Measurements from ENCODE around the gene PIK3CD. TPM values are rescaled to one million over a fixed set of nuclear protein-coding genes. Genes with fewer than 3 reads are reported as not detected.
A peak's percentile ranks its signal among the peaks of the same experiment; 100 is the strongest.

PIK3CD gene
- total RNA-seq, 1 experiment from 2014 or later: 2.6 TPM

DNA sequence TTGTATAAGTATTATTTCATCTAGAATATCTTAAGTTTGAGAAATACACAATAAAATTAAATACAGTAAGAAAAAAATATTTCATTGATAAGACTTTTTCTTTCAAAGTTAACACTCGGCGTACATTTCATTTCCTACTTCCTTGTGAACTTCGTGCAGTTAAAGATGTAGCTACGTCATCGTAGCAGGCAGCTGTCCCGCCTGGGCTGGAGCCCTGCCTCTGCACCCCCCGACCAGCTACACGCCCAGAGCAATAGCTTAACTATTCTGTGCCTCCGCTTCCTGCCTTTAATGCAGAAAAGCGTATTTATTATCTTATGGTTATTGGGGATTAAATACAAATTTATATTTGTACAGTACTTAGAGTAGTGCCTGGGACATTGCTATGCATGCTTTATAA is 118.8 kb downstream of the PIK3CD start:
- H3K4me3 Mint-ChIP-seq (ENCODE audit: low read depth, unreplicated experiment): no peak overlapping the region
- CTCF ChIA-PET: no interaction called here
- intact Hi-C loops (cut with micrococcal nuclease; ENCODE audit: unreplicated experiment): no loop called here
- BruUV-seq (replicated peaks): no TSS peak
- H3K4me1 Mint-ChIP-seq (ENCODE audit: low read depth, unreplicated experiment): no peaks in the 10 kb centered on the region
- H3K9me3 Mint-ChIP-seq (ENCODE audit: low read depth, unreplicated experiment): no peaks in the 10 kb centered on the region
- DNase-seq: peak; percentile 15
- H3K27me3 Mint-ChIP-seq (ENCODE audit: unreplicated experiment): no peaks in the 10 kb centered on the region
- H3K36me3 Mint-ChIP-seq (ENCODE audit: insufficient read depth, unreplicated experiment): no peaks in the 10 kb centered on the region
- no peak overlapping the region for H3K27ac Mint-ChIP-seq (ENCODE audit: unreplicated experiment)
- TF ChIP-seq, protein P1, sequence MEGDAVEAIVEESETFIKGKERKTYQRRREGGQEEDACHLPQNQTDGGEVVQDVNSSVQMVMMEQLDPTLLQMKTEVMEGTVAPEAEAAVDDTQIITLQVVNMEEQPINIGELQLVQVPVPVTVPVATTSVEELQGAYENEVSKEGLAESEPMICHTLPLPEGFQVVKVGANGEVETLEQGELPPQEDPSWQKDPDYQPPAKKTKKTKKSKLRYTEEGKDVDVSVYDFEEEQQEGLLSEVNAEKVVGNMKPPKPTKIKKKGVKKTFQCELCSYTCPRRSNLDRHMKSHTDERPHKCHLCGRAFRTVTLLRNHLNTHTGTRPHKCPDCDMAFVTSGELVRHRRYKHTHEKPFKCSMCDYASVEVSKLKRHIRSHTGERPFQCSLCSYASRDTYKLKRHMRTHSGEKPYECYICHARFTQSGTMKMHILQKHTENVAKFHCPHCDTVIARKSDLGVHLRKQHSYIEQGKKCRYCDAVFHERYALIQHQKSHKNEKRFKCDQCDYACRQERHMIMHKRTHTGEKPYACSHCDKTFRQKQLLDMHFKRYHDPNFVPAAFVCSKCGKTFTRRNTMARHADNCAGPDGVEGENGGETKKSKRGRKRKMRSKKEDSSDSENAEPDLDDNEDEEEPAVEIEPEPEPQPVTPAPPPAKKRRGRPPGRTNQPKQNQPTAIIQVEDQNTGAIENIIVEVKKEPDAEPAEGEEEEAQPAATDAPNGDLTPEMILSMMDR (IDR thresholded peaks at IDR 0.05; ENCODE audit: unreplicated experiment): no peak

DNA sequence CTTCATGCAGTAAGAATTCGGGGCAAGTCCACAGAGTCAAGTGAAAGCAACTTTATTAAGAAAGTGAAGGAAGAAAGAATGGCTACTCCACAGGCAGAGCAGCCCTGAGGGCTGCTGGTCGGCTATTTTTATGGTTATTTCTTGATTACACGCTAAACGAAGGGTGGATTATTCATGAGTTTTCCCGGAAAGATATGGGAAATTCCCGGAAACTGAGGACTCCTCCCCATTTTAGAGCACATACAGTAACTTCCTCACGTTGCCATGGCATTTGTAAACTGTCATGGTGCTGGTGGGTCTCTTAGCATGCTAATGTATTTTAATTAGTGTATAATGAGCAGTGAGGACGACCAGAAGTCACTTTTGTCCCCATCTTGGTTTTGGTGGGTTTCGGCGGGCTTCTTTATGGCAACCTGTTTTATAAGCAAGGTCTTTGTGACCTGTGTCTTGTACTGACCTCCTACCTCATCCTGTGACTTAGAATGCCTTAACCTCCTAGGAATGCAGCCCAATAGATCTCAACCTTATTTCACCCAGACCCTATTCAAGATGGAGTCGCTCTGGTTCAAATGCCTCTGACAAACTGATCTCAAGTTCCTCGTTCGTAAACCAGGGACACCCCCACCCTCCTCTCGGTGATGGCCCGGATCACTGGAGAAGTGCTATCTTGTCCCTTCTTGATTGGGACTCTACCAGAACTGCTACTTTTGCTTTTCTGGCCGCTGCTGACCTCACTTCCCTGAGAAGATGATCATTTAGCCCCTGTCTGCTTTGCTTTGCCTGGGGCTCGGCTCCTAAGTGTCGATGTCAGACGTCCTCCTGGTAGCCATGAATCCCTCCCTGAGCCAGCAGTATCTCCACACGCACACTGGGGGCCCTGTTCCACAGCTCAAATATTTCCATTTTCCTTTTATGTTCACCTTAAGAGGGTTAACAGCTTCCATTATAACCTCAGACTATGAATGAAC is 123.5 kb downstream of the PIK3CD start:
- BruUV-seq (replicated peaks): no TSS peak
- TF ChIP-seq, protein P1 (IDR thresholded peaks at IDR 0.05; ENCODE audit: unreplicated experiment): no peak
- Mint-ChIP-seq H3K9me3 (ENCODE audit: low read depth, unreplicated experiment) (no peaks in the 10 kb centered on the region), H3K36me3 (ENCODE audit: insufficient read depth, unreplicated experiment) (no peaks in the 10 kb centered on the region), H3K4me1 (ENCODE audit: low read depth, unreplicated experiment) (no peaks in the 10 kb centered on the region), H3K27ac (ENCODE audit: unreplicated experiment) (no peak overlapping the region), H3K4me3 (ENCODE audit: low read depth, unreplicated experiment) (no peak overlapping the region), H3K27me3 (ENCODE audit: unreplicated experiment) (no peaks in the 10 kb centered on the region)
- CTCF ChIA-PET: no interaction called here
- intact Hi-C loops (cut with micrococcal nuclease; ENCODE audit: unreplicated experiment): no loop called here
- no peak for DNase-seq

DNA sequence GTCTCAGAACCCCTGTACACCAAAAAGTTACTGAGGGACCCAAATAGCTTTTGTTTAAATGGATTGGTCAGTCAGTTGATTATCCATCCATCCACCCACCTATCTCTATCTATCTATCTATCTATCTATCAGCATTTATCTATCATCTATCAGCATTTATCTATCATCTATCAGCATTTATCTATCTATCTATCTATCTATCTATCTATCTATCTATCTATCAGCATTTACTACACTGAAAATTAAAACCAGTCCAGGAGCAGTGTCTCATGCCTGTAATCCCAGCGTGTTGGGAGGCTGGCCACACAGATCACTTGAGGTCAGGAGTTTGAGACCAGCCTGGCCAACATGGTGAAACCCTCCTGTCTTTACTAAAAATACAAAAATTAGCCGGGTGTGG is 125.2 kb downstream of the PIK3CD start:
- no peaks in the 10 kb centered on the region for H3K27me3 Mint-ChIP-seq (ENCODE audit: unreplicated experiment)
- intact Hi-C loops (cut with micrococcal nuclease; ENCODE audit: unreplicated experiment): no loop called here
- no peaks in the 10 kb centered on the region for H3K4me1 Mint-ChIP-seq (ENCODE audit: low read depth, unreplicated experiment)
- TF ChIP-seq, protein P1 (IDR thresholded peaks at IDR 0.05; ENCODE audit: unreplicated experiment): no peak
- CTCF ChIA-PET: interaction anchor here (0.6 kb wide), 1 partner anchor 206 kb away, joined by 3 read pairs; no protein-coding TSS in a partner anchor
- H3K36me3 Mint-ChIP-seq (ENCODE audit: insufficient read depth, unreplicated experiment): no peaks in the 10 kb centered on the region
- no peaks in the 10 kb centered on the region for H3K9me3 Mint-ChIP-seq (ENCODE audit: low read depth, unreplicated experiment)
- no peak overlapping the region for H3K4me3 Mint-ChIP-seq (ENCODE audit: low read depth, unreplicated experiment)
- BruUV-seq (replicated peaks): no TSS peak
- no peak for DNase-seq
- no peak overlapping the region for H3K27ac Mint-ChIP-seq (ENCODE audit: unreplicated experiment)

Other genes starting within 250 kb of the PIK3CD start
- 5.2 and 5.9 TPM in 2 replicates for gene SLC25A33, start 112.3 kb upstream of the PIK3CD start, total RNA-seq (2022)
- 17.4 and 18.5 TPM in 2 replicates for gene TMEM201, start 62.8 kb upstream of the PIK3CD start, total RNA-seq (2022)
- gene CLSTN1, start 172.2 kb downstream of the PIK3CD start, total RNA-seq (2022): 93.2 and 99.3 TPM in 2 replicates